ENCODE results near the gene PHACTR1. TPM values are rescaled to one million over a fixed set of nuclear protein-coding genes. Genes with fewer than 3 reads are reported as not detected.

PHACTR1 gene
- polyA plus RNA-seq, 3 donors, result 6.1 to 26.9 (median 7.6) TPM

DNA sequence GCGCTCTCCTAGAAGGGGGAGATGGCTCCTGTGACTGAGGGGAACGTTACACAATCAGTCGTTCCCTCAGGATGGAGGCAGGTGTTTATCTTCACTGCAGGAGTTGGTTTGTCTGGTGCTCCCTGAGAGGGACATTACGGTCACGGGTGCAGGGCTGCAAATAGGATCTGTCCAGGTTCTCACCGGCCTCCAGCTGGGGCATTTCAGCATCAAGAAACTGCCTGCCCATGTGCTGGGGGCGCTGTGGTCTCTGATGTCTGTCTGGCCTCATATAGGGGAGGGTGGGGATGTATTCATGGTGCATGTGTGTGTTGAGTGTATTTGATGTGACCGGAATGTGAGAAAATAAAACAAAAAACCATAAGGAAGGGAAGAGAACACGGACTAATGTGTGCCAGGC lies 534.7 kb downstream of the PHACTR1 start:
- no peaks in the 10 kb centered on the region for H3K36me3 ChIP-seq (replicated peaks in 1 of 2; ENCODE audit: control insufficient read depth in 1 of 2, insufficient read depth in 2 of 2, low read length in 2 of 2)
- H3K27ac ChIP-seq (ENCODE audit: low read depth in 1 of 2, low read length in 2 of 2), result no peak overlapping the region
- H3K27me3 ChIP-seq (ENCODE audit: control insufficient read depth in 2 of 2, insufficient read depth in 2 of 2, low read length in 2 of 2), result no peaks in the 10 kb centered on the region
- no peak overlapping the region for H3K4me2 ChIP-seq (replicated peaks; ENCODE audit: extremely low read depth, low read length, poor library complexity, severe bottlenecking)
- peaks cover 42% of the 10 kb centered on the region for H3K4me1 Mint-ChIP-seq
- H3K27me3 Mint-ChIP-seq (ENCODE audit: low read depth in 3 of 3), result peaks cover 0 to 3% (median 0%) of the 10 kb centered on the region in 3 donors
- DNase-seq, result no peak
- no peak overlapping the region for H3K9ac ChIP-seq (ENCODE audit: insufficient read depth, low read length, poor library complexity, severe bottlenecking)
- H3K4me3 Mint-ChIP-seq, result no peak overlapping the region
- 93% methylated on average over 6 of the region's 9 CpGs for WGBS (ENCODE audit: insufficient coverage)
- peaks cover 41 to 45% of the 10 kb centered on the region in 2 donors for H3K4me1 ChIP-seq (ENCODE audit: control insufficient read depth in 1 of 2, insufficient read depth in 2 of 2, low read length in 2 of 2)
- H3K27ac Mint-ChIP-seq, result peak overlapping the region in 1 of 7 donors; percentile 8
- TF ChIP-seq, protein P1, sequence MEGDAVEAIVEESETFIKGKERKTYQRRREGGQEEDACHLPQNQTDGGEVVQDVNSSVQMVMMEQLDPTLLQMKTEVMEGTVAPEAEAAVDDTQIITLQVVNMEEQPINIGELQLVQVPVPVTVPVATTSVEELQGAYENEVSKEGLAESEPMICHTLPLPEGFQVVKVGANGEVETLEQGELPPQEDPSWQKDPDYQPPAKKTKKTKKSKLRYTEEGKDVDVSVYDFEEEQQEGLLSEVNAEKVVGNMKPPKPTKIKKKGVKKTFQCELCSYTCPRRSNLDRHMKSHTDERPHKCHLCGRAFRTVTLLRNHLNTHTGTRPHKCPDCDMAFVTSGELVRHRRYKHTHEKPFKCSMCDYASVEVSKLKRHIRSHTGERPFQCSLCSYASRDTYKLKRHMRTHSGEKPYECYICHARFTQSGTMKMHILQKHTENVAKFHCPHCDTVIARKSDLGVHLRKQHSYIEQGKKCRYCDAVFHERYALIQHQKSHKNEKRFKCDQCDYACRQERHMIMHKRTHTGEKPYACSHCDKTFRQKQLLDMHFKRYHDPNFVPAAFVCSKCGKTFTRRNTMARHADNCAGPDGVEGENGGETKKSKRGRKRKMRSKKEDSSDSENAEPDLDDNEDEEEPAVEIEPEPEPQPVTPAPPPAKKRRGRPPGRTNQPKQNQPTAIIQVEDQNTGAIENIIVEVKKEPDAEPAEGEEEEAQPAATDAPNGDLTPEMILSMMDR (IDR thresholded peaks at IDR 0.05), result no peak
- no peaks in the 10 kb centered on the region for H4K20me1 ChIP-seq (ENCODE audit: insufficient read depth, low read length)
- H3K9me3 ChIP-seq (replicated peaks in 1 of 2; ENCODE audit: control insufficient read depth in 1 of 2, insufficient read depth in 1 of 2, low read length in 2 of 2), result no peaks in the 10 kb centered on the region
- intact Hi-C loops (cut with micrococcal nuclease), result no loop called here
- H3K36me3 Mint-ChIP-seq, result no peaks in the 10 kb centered on the region
- H3K79me2 ChIP-seq (ENCODE audit: insufficient read depth, low read length), result no peaks in the 10 kb centered on the region
- no peak overlapping the region for H2AFZ ChIP-seq (ENCODE audit: insufficient read depth, low read depth, low read length, poor library complexity, severe bottlenecking)
- H3K9me3 Mint-ChIP-seq, result peaks cover 0 to 4% (median 0%) of the 10 kb centered on the region in 7 donors
- no peak overlapping the region for H3K4me3 ChIP-seq (replicated peaks in 1 of 3; ENCODE audit: low read depth in 2 of 3, low read length in 3 of 3)

DNA sequence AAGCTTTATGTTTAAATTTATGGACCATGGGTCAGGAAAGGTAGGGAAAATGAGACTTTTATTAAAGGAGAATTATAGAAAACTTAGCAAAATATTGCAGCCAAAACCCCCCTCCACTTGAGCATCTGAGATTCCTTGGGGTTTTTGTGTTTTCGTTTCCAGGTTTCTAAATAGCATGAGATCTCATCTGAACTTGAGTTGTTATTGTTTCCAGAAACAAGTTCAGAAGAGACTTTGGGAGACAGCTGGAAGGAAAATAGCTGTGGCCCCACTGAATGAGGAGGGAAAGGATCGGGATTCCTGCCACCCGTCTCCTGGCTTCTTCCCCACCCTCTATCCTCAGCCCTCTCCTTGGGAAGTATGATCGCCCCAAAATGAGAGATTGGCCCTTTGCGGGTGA lies 536.2 kb downstream of the PHACTR1 start:
- H3K4me1 Mint-ChIP-seq, result peaks cover 57% of the 10 kb centered on the region

More for the DNA sequence above, 536.2 kb downstream of the PHACTR1 start:
- Mint-ChIP-seq H3K4me3 (no peak overlapping the region), H3K27me3 (ENCODE audit: low read depth in 3 of 3) (peaks cover 0 to 3% (median 0%) of the 10 kb centered on the region in 3 donors), H3K9me3 (peaks cover 0 to 6% (median 2%) of the 10 kb centered on the region in 7 donors), H3K27ac (peak overlapping the region in 4 of 7 donors; percentile 16 to 80 (median 50)), H3K36me3 (peaks cover 0 to 4% of the 10 kb centered on the region in 2 donors)
- Histone ChIP-seq H2AFZ (ENCODE audit: insufficient read depth, low read depth, low read length, poor library complexity, severe bottlenecking) (no peak overlapping the region), H3K27ac (ENCODE audit: low read depth in 1 of 2, low read length in 2 of 2) (peak overlapping the region; percentile 3 to 46), H3K9ac (ENCODE audit: insufficient read depth, low read length, poor library complexity, severe bottlenecking) (no peak overlapping the region), H4K20me1 (ENCODE audit: insufficient read depth, low read length) (no peaks in the 10 kb centered on the region), H3K4me1 (ENCODE audit: control insufficient read depth in 1 of 2, insufficient read depth in 2 of 2, low read length in 2 of 2) (peaks cover 56 to 61% of the 10 kb centered on the region in 2 donors), H3K9me3 (replicated peaks in 1 of 2; ENCODE audit: control insufficient read depth in 1 of 2, insufficient read depth in 1 of 2, low read length in 2 of 2) (no peaks in the 10 kb centered on the region), H3K4me2 (replicated peaks; ENCODE audit: extremely low read depth, low read length, poor library complexity, severe bottlenecking) (no peak overlapping the region), H3K4me3 (replicated peaks in 1 of 3; ENCODE audit: low read depth in 2 of 3, low read length in 3 of 3) (no peak overlapping the region), H3K27me3 (ENCODE audit: control insufficient read depth in 2 of 2, insufficient read depth in 2 of 2, low read length in 2 of 2) (no peaks in the 10 kb centered on the region), H3K79me2 (ENCODE audit: insufficient read depth, low read length) (no peaks in the 10 kb centered on the region), H3K36me3 (replicated peaks in 1 of 2; ENCODE audit: control insufficient read depth in 1 of 2, insufficient read depth in 2 of 2, low read length in 2 of 2) (no peaks in the 10 kb centered on the region)
- DNase-seq, result no peak
- intact Hi-C loops (cut with micrococcal nuclease), result no loop called here
- WGBS (ENCODE audit: insufficient coverage), result 90% methylated on average over 2 of the region's 5 CpGs
- TF ChIP-seq, protein P1 (IDR thresholded peaks at IDR 0.05), result no peak

Data from CD14-positive monocyte (primary cell).